GM12872 (cell line): ENCODE results near the gene INTS14.
A peak's percentile ranks its signal among the peaks of the same experiment; 100 is the strongest.

Source experiments
- CTCF ChIP-seq: IDR thresholded peaks from 3 replicates; pipeline ENCODE4 v1.5.1; 2011; ENCODE audit warnings: low read depth, mild to moderate bottlenecking, low read length, moderate library complexity; ENCODE audit not compliant: insufficient read depth

Gene INTS14

GRCh38 chr15:65641768-65642475 is 31.0 kb upstream of the INTS14 start:
- no peak for TF ChIP-seq CTCF

GRCh38 chr15:65639509-65639908 is 28.6 kb upstream of the INTS14 start:
- no peak for TF ChIP-seq CTCF

GRCh38 chr15:65638681-65639089 is 27.8 kb upstream of the INTS14 start:
- peak; percentile 71 for TF ChIP-seq CTCF

GRCh38 chr15:65638109-65638508 is 27.2 kb upstream of the INTS14 start:
- TF ChIP-seq CTCF, result no peak

GRCh38 chr15:65634356-65634755 is 23.4 kb upstream of the INTS14 start:
- no peak for TF ChIP-seq CTCF

GRCh38 chr15:65633752-65634151 is 22.8 kb upstream of the INTS14 start:
- no peak for TF ChIP-seq CTCF

GRCh38 chr15:65632780-65633375 is 21.9 kb upstream of the INTS14 start:
- TF ChIP-seq CTCF, result no peak
